Sigmoid colon (tissue), 7 donors: ENCODE measurements around the gene MCFD2. TPM values are rescaled to one million over a fixed set of nuclear protein-coding genes. Genes with fewer than 3 reads are reported as not detected.
"Not testable (repeated sequence)": the region's sequence is repeated elsewhere in the genome, so short reads cannot be mapped to it uniquely, and the experiment has no call there.

ENCODE experiments used
- DNase-seq: peaks from one replicate; pipeline ENCODE4 v3.0.0-alpha.2; 2019
- H3K27ac ChIP-seq, 4 donors: fragments of 200-600 bp; sonication (generic); one replicate each; pipeline ENCODE4 v1.5.1; 2016 to 2019; ENCODE audit warnings: mild to moderate bottlenecking in 1 of 4
- H3K27me3 ChIP-seq, 3 donors: fragments of 200-600 bp; sonication (generic); one replicate each; pipeline ENCODE4 v1.5.1; 2019; ENCODE audit warnings: mild to moderate bottlenecking in 1 of 3
- H3K36me3 ChIP-seq, 4 donors: fragments of 200-600 bp; sonication (generic); one replicate each; pipeline ENCODE4 v1.5.1; 2016 to 2019
- H3K4me1 ChIP-seq, 4 donors: fragments of 200-600 bp; sonication (generic); one replicate each; pipeline ENCODE4 v1.5.1; 2017 to 2019
- H3K4me3 ChIP-seq, 4 donors: fragments of 200-600 bp; sonication (generic); one replicate each; pipeline ENCODE4 v1.5.1; 2017 to 2019; ENCODE audit warnings: mild to moderate bottlenecking in 2 of 4, moderate library complexity in 1 of 4
- H3K9me3 ChIP-seq, 4 donors: fragments of 200-600 bp in 3 of 4; sonication (generic) in 3 of 4; one replicate each; pipeline versions ENCODE4 v1.5.1 to v1.6.1; 2013 to 2019
- EP300 ChIP-seq, 4 donors: sonication (generic); formaldehyde crosslinking; IDR thresholded peaks; one replicate each; pipeline ENCODE4 v1.6.1; 2017; ENCODE audit warnings: antibody characterized with exemption in 4 of 4
- POLR2A ChIP-seq, 2 donors: fragments of 450-650 bp; IDR thresholded peaks; one replicate each; pipeline ENCODE4 v1.6.1; 2016; ENCODE audit warnings: antibody characterized with exemption in 2 of 2, mild to moderate bottlenecking in 2 of 2, moderate library complexity in 2 of 2
- POLR2AphosphoS5 ChIP-seq, 4 donors: sonication (generic); formaldehyde crosslinking; IDR thresholded peaks; one replicate each; pipeline ENCODE4 v1.6.1; 2017; ENCODE audit warnings: antibody characterized with exemption in 4 of 4
- WGBS, 2 donors: extraction: QIAGEN DNeasy Blood & Tissue Kit; methylation state at CpG; one replicate each; pipeline ENCODE4 v1.1.7; 2013; 5-methylcytosine and 5-hydroxymethylcytosine counted together
- intact Hi-C: fragments of 100-400 bp; cut with DNase I; formaldehyde crosslinking; loops from one replicate; pipeline ENCODE4 v1.15.1; 2023
- polyA plus RNA-seq, 3 donors: library from polyadenylated mRNA; stranded (reverse); fragments of 200-250 nt; gene quantifications; one replicate each; pipeline ENCODE4 v1.2.3, GENCODE V29; 2013
- total RNA-seq, 4 donors: library from RNA; depleted of rRNA; stranded (reverse); fragments of >200 nt; gene quantifications; one replicate each; pipeline ENCODE4 v1.1.0, GENCODE V29; 2016
- TF ChIP-seq, protein P1 (sequence below), 4 experiments: fragments of 450-650 bp in 3 of 4; fragments of 200-600 bp in 1 of 4; IDR thresholded peaks; one replicate each; pipeline ENCODE4 v1.5.1; 2016 to 2019; ENCODE audit warnings: antibody characterized with exemption in 4 of 4, mild to moderate bottlenecking in 3 of 4, moderate library complexity in 2 of 4
- donor health status: healthy with polysubstance abuse.
- donor health status: Bipolar disorder and iron deficiency.
- donor health status: healthy.

Gene MCFD2
- total and polyA plus RNA-seq, 7 donors, result 13.4 to 75.7 (median 50.1) TPM

DNA sequence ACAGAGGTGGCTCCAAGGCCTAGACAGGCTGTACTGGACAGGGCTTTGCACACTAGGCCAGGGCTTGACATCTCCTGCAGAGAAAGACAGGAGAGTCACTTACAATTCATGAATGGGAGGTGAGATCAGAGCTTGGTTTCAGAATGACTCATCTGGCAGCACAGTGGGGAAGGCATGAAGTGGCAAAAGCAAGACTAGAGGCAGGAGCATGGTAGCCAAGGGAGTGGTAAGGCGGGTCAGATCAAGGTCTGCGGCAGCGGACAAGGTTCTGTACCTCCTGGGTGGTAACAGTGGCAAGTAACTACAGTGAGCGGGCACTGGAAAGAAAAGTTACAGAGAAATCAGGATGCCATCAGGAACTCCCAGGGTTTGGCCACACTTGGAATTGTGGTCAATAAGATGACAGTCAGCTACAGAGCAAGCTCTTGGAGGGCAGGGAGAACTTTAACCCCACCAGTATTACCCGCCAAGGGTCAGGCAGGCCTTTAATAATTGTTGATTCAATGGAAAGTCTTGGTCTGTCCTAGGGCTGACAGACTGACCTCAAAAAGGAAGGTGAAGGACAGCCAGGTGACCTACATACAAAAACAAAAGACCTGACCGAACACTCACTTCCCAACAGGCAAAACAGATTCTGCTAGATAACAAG lies 5.7 kb downstream of the MCFD2 start:
- intact Hi-C loops, result no loop called here
- no peaks in the 10 kb centered on the region for H3K9me3 ChIP-seq
- H3K27me3 ChIP-seq, result no peaks in the 10 kb centered on the region
- DNase-seq, result no peak
- WGBS, 2 donors, result 77 to 88% methylated on average over 6 of the region's 6 CpGs
- peaks cover 0 to 34% (median 18%) of the 10 kb centered on the region in 4 donors for H3K4me1 ChIP-seq
- no peak overlapping the region for H3K27ac ChIP-seq
- H3K4me3 ChIP-seq, result no peak overlapping the region
- peaks cover 25 to 64% (median 33%) of the 10 kb centered on the region in 4 donors for H3K36me3 ChIP-seq
- no peak for TF ChIP-seq EP300 (IDR thresholded peaks at IDR 0.05)
- TF ChIP-seq POLR2AphosphoS5 (IDR thresholded peaks at IDR 0.05), result no peak
- TF ChIP-seq, protein P1, sequence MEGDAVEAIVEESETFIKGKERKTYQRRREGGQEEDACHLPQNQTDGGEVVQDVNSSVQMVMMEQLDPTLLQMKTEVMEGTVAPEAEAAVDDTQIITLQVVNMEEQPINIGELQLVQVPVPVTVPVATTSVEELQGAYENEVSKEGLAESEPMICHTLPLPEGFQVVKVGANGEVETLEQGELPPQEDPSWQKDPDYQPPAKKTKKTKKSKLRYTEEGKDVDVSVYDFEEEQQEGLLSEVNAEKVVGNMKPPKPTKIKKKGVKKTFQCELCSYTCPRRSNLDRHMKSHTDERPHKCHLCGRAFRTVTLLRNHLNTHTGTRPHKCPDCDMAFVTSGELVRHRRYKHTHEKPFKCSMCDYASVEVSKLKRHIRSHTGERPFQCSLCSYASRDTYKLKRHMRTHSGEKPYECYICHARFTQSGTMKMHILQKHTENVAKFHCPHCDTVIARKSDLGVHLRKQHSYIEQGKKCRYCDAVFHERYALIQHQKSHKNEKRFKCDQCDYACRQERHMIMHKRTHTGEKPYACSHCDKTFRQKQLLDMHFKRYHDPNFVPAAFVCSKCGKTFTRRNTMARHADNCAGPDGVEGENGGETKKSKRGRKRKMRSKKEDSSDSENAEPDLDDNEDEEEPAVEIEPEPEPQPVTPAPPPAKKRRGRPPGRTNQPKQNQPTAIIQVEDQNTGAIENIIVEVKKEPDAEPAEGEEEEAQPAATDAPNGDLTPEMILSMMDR (IDR thresholded peaks at IDR 0.05), result no peak
- no peak for TF ChIP-seq POLR2A (IDR thresholded peaks at IDR 0.05)

DNA sequence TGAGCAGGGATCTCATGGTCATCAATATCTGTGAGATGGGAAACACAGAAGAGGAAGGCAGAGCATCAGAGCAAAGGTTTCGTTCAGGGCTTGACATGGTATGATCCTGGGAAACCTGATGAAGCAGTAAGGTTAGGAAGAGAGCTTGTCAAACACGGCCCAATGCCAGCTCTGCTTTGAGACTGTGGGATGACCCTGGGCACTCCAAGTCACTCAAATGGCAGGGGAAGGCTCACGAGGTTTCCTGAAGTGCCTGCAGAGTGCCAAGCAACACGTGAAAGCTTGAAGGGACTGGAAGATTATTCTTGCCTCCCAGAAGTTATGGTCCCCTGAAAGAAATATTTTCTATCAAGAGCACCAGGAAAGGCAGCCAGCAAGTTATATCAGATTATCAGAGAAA lies 6.5 kb downstream of the MCFD2 start:
- Histone ChIP-seq H3K27me3 (no peaks in the 10 kb centered on the region), H3K9me3 (no peaks in the 10 kb centered on the region), H3K27ac (no peak overlapping the region), H3K4me3 (no peak overlapping the region), H3K36me3 (peaks cover 25 to 71% (median 33%) of the 10 kb centered on the region in 4 donors), H3K4me1 (peaks cover 0 to 27% (median 10%) of the 10 kb centered on the region in 4 donors)
- intact Hi-C loops, result no loop called here
- TF ChIP-seq EP300 (IDR thresholded peaks at IDR 0.05), result no peak
- no peak for TF ChIP-seq POLR2A (IDR thresholded peaks at IDR 0.05)
- TF ChIP-seq, protein P1 (IDR thresholded peaks at IDR 0.05), result no peak
- no peak for TF ChIP-seq POLR2AphosphoS5 (IDR thresholded peaks at IDR 0.05)
- DNase-seq, result no peak
- WGBS, 2 donors, result 82 to 90% methylated on average over 4 of the region's 4 CpGs

DNA sequence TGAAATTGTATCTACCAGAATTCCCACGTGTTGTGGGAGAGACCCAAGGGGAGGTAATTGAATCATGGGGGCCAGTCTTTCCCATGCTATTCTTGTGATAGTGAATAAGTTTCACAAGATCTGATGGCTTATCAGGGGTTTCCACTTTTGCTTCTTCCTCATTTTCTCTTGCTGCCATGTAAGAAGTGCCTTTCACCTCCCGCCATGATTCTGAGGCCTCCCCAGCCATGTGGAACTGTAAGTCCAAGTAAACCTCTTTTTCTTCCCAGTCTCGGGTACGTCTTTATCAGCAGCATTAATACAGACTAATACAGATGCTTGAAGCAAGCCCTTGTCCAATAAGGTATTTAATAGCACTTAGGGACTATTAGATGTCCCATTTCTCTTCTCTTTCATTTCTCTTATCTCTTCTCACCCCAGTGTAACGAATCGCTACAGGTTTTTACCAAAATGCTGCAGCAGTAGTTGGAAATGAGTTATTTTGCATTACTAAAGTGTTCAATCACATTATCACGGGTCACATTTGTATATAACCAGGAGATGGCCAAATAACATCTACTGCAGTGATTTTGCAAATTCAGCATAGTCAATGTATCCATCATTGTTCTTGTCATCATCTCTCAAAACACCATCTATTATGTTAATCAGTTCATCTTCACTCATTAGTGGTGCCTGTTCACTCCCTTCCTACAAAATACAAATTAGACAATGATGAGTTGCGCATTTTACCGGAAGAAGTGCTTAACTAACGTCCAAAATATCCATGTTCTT lies 10.5 kb downstream of the MCFD2 start:
- WGBS, 2 donors, result 94 to 95% methylated on average over 10 of the region's 10 CpGs
- H3K4me1 ChIP-seq, H3K27me3 ChIP-seq, H3K9me3 ChIP-seq, DNase-seq, intact Hi-C loops, H3K27ac ChIP-seq, H3K4me3 ChIP-seq: not testable (repeated sequence)
- peaks cover 21 to 62% (median 28%) of the 10 kb centered on the region in 4 donors for H3K36me3 ChIP-seq

DNA sequence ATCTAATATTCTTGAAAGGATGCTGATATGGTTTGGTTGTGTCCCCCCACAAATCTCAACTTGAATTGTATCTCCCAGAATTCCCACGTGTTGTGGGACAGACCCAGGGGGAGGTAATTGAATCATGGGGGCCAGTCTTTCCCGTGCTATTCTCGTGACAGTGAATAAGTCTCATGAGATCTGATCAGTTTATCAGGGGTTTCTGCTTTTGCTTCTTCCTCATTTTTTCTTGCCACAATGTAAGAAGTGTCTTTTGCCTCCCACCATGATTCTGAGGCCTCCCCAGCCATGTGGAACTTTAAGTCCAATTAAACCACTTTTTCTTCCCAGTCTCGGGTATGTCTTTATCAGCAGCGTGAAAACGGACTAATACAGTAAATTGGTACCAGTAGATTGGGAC lies 12.6 kb downstream of the MCFD2 start:
- WGBS, 2 donors, result 72 to 87% methylated on average over 6 of the region's 6 CpGs
- H3K36me3 ChIP-seq, result peaks cover 10 to 40% (median 17%) of the 10 kb centered on the region in 4 donors
- H3K9me3 ChIP-seq, H3K27me3 ChIP-seq, H3K27ac ChIP-seq, intact Hi-C loops, H3K4me1 ChIP-seq, H3K4me3 ChIP-seq, DNase-seq: not testable (repeated sequence)

DNA sequence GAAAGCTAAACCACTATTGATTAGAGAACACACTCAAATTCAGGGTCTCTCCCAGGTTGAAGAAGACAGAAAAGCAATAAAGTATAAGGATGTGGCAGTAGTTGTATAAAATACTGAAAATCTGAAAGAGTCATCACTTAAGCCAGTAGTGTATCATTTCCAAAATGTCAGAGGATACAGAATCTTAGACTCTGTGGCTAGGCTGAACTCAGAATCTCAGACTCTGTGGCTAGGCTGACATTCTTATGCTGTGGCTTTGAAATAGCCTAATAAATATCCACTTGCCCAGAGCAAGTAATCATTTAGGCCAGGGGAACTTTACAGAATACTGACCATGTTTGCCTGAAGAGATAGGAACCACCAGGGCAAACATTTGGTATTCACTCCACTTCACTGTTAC lies 13.1 kb downstream of the MCFD2 start:
- TF ChIP-seq POLR2AphosphoS5 (IDR thresholded peaks at IDR 0.05) (no peak), POLR2A (IDR thresholded peaks at IDR 0.05) (no peak), EP300 (IDR thresholded peaks at IDR 0.05) (no peak)
- TF ChIP-seq, protein P1 (IDR thresholded peaks at IDR 0.05), result no peak

More for the DNA sequence above, 13.1 kb downstream of the MCFD2 start:
- Histone ChIP-seq H3K36me3 (peaks cover 5 to 35% (median 12%) of the 10 kb centered on the region in 4 donors), H3K27me3 (no peaks in the 10 kb centered on the region), H3K9me3 (no peaks in the 10 kb centered on the region), H3K4me1 (no peaks in the 10 kb centered on the region), H3K27ac (no peak overlapping the region), H3K4me3 (no peak overlapping the region)
- intact Hi-C loops, result no loop called here
- DNase-seq, result no peak
